GM18868 (cell line): ENCODE results near the gene MIER3.

Experiments used
- ATAC-seq: cut with Tn5 transposase; IDR thresholded peaks from one replicate; pipeline ENCODE4 v1.9.1; 2021; ENCODE audit warnings: mild to moderate bottlenecking, moderate library complexity; ENCODE audit not compliant: unreplicated experiment

Gene MIER3

GRCh38 chr5:56961746-56962145 is 9.8 kb upstream of the MIER3 start:
- no peak for ATAC-seq

GRCh38 chr5:56959326-56959725 is 7.4 kb upstream of the MIER3 start:
- no peak for ATAC-seq

GRCh38 chr5:56958595-56958994 is 6.7 kb upstream of the MIER3 start:
- no peak for ATAC-seq

- ATAC-seq: no peak
Observed at GRCh38 chr5:56954262-56954661, 2.3 kb upstream of the MIER3 start.

- ATAC-seq: peak; percentile 33
Observed at GRCh38 chr5:56951126-56951945, 587 bp downstream of the MIER3 start.

- ATAC-seq: peak; percentile 57
Observed at GRCh38 chr5:56950626-56951125, 1.2 kb downstream of the MIER3 start.

GRCh38 chr5:56947052-56947451 is 4.9 kb downstream of the MIER3 start:
- no peak for ATAC-seq

- ATAC-seq: no peak
Observed at GRCh38 chr5:56941981-56942380, 9.9 kb downstream of the MIER3 start.

GRCh38 chr5:56938858-56939257 is 13.1 kb downstream of the MIER3 start:
- ATAC-seq: no peak

GRCh38 chr5:56934325-56934724 is 17.6 kb downstream of the MIER3 start:
- no peak for ATAC-seq

- no peak for ATAC-seq
Observed at GRCh38 chr5:56922922-56923321, 29.0 kb downstream of the MIER3 start.

GRCh38 chr5:56919942-56920662 is 31.8 kb downstream of the MIER3 start:
- no peak for ATAC-seq

GRCh38 chr5:56918054-56918453 is 33.9 kb downstream of the MIER3 start:
- no peak for ATAC-seq

GRCh38 chr5:56917534-56917933 is 34.4 kb downstream of the MIER3 start:
- no peak for ATAC-seq

GRCh38 chr5:56914678-56915077 is 37.2 kb downstream of the MIER3 start:
- no peak for ATAC-seq

GRCh38 chr5:56913766-56914165 is 38.2 kb downstream of the MIER3 start:
- no peak for ATAC-seq

- peak; percentile 24 for ATAC-seq
Observed at GRCh38 chr5:56910210-56910965, 41.5 kb downstream of the MIER3 start.

GRCh38 chr5:56909294-56910209 is 42.4 kb downstream of the MIER3 start, which contains the start of gene SETD9:
Gene SETD9 (plus strand): TSS chr5:56909596. CDS start chr5:56909646, 50 bp downstream.
- peak; percentile 94 for ATAC-seq

GRCh38 chr5:56908942-56909293 is 43.0 kb downstream of the MIER3 start:
- ATAC-seq: peak; percentile 7

- no peak for ATAC-seq
Observed at GRCh38 chr5:56900858-56901578, 50.9 kb downstream of the MIER3 start.
